Measurements from ENCODE around the gene ACLY.
"Not testable (repeated sequence)": the region's sequence is repeated elsewhere in the genome, so short reads cannot be mapped to it uniquely, and the experiment has no call there.

Gene ACLY

DNA sequence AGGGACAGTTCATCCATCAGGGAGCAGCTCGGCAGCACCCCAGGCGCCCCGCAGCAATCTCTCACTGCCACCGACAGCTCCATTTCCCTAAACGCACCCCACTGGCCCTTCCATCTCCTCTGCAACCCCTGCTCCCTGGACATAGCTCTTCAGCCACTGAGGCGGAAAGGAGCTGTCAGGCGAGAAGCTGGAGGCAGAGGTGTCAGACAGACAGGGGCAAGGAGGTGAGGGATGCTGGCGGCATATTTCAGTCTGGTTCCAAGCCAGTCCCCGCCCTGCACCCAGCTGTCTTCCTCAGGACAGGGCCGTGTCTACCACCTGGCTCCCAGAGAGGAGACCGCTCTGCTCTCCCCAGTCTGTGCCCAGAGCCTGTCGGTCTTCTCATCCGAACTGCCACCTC is 9.7 kb downstream of the ACLY start:
- no peak for DNase-seq

DNA sequence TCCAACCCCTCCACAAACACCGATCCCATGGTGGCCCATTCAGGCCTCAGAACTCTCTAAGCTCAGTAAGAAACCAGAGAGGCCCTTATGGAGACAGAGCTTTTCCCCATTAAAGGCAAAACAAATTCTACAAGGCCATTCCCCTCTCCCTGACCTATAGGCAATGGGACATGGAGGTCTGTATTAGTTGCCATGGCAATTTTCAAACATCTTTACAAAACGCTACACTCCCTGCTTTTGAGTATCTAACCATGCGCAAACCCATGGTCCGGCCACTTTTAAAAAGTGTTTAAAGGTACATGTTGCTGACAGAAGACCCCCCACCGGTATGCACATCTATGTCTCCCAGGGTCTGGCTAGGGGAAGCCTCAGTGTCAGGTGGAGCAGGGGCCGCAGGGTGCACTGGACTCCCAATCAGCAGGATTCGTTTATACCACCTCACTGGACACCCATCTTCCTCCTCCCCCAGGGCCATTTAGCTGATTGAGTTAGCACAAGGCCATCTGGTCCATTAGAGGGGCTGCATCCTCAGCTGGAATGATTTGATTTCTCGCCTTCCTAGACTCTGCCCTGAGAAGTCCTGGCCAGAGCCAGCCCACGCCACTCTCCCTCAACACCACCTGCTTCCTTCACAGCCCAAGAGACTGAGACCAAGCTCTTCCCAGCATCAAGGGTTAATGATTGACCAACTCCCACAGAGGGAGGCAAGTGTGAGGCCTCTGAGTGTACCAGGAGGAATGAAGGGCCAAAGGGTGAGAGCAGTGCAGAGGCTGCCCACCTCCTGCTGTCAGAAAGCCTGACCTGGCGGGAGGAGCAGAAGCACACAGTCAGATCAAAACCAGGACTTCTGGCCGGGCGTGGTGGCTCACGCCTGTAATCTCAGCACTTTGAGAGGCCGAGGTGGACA is 10.9 kb downstream of the ACLY start:
- DNase-seq: no peak

DNA sequence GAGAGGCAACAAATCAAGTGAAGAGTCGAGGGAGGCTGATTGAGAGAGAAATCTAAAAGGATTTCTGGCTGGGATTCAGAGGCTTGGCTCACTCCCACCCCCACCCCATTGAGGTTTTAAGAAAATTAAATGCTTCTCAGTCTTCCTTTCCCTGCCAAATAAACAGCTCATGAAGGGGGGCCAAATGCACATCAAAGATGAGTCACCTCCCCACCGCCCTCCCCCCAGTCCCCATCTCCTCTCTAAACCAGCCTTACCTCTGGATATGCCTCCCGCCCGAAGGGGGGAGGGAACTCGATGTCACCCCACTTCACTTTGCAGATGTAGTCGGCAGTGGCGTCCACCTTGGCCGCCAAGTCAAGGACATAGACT is 11.6 kb downstream of the ACLY start:
- peak; percentile 99 for DNase-seq

DNA sequence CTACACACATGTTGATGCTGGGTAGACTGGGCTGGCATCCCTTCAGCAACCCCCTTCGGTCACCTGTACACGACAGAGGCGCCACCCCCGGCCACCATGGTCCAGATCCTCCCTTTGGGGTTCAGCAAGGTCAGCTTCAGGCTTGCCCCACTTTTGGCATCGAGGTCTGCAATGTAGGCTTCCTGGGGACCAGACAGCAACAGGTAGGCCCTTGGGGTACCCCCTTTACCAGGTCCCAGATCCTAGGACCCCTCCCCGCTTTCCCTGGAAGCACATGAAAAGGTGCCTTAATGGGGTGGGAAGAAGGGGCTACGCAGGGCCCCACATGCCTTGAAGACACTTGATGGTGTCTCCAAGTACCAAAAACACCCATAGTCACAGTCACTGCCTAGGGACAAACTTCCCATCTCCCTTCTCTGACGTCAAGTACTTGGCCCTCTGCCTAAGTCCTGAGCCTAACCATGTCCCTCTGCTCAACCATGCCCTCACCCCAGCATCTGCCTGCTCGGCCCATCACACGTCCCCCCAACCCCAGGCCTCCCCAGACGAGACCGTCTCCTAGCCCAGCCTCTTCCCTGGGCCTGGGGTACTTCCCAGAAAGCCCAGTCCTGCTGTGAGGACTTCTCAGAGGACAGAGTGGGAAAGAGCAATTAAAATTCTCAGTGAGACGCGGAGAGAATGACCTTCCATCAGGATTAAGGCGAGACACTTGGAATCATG is 12.1 kb downstream of the ACLY start:
- DNase-seq: peak; percentile 99

DNA sequence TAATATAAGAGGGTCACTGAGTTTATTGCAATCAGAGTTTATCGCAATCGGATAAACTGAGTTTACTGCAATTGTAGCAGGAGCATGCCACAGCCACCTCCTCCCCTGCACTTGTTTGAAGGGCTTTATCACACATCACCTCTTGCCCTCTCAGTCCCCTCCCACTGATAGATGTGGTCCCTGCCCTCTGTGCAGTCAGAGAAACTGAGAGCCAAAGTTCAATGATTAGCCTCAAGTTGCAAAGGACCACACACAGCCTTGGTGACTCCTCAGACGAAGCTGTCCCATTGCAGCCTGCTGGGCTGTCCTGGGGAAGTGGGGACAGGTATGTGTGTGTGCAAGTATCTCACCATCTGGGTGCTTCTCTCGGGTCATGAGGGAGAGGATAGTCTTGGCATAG is 13.6 kb downstream of the ACLY start:
- no peak for DNase-seq

DNA sequence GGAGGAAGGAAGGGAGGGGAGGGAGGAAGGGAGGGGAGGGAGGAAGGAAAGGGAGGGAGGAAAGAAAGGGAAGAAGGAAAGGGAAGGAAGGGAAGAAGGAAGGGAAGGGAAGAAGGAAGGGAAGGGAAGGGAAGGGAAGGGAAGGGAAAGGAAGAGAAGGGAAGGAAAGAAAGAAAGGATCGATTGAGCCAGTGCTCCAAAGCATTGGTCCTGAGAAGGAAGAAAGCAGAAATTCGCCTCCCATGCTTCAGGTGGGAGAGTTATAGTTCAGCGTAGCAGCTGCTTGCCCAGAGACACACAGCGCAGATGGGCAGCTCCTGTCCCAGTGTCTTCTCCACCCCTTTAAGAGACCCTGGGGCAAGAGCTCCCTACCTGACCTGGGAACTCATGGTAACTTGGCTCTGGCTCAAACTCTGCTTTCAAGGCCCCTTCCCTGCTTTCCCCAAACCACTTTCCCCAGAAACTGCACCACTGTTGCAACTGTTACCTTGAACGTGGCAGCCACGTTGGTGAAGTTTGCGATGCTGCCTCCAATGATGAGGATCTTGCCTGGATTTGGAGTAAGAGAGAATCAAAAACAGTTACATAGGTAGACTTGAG is 14.4 kb downstream of the ACLY start:
- no peak for DNase-seq

DNA sequence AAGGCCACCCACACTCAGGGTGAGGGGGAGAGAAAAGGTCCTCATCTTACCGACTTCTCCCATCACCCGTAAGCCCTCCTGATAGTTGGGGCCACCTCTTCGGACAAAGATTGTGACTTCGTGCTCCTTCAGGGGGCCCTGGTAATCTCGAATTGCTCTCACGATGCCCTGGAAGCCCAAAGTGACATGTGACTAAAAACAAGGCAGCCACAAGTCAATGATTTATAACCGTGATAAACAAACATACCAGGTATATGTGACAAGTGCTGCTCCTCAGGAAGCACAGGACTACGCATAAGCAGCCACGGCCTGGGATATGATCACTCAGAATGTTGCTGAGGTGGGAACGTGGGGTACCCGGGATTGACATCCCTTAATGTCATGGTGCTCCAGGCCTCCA is 17.1 kb downstream of the ACLY start:
- no peak for DNase-seq

DNA sequence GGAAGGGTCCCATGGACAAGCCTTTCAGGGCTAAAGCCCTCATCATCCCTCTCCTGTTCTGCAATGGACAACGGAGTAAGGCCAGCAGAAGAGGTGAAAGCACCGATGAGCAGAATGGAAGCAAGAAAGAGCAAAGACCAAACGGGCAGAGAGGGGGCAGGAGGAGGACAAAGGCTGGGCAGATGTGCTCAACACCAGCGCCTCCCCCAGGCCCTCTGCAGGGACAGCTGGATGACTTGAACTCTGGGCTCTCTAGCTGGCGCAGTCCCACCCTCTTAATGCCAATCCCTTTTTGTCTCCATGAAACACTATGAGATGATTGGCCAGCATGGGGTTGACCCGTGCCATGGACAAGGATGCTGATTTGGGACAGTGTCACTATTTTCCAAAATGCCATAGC is 22.0 kb downstream of the ACLY start:
- DNase-seq: no peak

DNA sequence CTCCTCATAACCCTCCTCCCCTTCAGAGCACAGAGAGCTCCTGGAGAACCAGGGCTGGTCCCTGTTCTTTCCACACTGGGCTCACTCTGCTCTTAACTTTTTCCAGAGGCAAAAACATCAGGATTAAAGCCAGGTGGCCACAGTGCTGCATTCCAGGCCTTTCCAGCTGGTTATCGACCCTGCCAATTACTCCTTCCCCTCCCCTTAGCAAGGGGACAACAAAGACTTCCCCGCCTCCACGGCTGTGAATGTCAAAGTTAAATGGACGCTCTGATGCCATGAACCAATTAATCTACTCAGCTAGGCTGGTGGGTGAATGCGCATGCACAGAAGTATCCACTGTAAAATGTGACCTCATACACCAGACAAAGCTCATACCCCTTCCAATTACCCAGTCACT is 23.1 kb downstream of the ACLY start:
- no peak for DNase-seq

DNA sequence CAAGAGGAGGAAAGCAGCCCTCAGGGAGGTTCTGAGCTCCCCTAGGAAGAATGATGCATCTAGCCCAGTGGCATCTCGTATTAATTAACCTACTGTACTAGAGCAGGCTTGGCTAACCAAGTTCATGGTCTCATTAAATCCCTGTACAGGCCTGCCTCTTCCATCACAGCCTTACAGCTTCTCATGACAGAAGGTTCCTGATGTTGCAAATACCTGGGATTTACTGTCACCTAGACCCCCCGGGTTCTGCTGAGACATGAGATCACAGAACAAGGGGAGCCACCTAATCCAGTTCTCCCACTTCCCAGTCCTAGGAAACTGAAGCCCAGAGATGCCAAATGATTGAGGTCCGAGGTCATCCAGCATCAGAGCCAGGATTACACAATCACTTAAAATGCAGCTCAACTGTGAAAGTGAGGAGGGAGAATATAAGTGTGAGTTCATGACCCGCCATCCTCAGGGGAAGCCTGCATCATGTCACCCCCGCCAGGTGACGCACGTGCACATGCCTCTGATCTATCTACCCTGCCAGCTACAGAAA is 23.9 kb downstream of the ACLY start:
- peak; percentile 15 for DNase-seq

DNA sequence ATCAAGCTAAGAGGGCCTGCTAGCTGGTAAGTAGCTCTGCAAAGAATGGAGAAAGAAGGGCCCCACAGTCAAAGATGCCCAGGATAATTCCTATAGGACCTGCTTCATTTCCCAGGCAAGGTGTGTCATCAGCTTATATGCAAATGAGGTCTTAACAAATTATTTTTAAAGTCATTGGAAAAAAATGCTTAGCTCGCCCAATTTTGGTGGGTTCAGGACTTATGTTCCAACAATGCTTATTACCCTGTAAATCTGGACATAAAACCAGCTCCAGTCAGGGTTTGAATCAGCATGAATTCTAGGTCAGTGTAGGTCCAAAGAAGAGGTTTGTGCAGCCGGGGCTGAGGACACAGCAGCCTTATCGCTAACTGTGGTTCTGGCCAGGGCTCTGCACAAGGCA is 25.4 kb downstream of the ACLY start:
- DNase-seq: no peak

DNA sequence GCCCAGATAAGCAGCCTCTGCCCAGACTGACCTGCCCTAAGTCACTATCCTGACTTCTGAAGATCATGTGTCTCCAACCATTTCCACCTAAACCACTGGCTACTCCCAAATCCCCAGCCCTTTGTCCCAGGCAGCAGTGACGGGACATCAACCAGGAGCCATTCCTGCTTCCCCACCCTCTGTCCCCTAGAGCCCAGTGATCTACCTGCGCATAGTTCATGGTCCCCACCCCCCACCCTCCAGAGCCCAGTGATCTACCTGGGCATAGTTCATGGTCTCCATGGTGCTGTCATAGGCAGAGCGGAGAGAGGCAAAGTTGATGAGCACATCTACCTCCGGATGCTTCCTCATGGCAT is 26.8 kb downstream of the ACLY start:
- no peak for DNase-seq

DNA sequence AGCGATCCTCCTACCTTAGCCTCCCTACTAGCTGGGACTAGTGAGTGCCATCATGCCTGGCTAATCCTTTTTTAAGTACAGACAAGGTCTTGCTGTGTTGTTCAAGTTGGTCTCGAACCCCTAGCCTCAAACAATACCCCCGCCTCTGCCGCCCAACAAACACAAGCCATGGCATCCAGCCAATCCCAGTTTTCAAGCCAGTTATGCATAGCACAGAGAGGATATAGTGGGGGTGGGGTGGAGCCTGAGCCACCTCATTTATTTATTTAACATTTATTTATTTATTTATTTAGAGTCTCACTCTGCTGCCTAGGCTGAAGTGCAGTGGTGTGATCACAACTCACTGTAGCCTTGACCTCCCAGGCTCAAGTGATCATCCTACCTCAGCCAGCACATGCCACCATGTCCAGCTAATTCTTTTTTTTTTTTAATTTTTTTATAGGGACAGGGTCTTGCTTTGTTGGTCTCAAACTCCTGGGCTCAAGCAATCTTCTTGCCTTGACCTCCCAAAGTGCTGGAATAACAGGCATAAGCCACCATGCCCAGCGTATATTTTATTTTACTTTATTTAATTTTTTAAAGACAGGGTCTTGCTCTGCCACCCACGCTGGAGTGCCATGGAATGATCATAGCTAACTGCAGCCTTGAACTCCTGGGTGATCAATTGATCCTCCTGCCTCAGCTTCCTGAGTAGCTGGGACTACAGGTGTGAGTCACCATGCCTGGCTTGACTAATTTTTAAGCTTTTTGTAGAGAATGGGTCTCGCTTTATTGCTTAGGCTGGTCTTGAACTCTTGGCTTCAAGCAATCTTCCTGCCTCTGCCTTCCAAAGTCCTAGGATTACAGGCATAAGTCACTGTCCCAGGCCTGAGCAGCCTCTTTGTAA is 27.4 kb downstream of the ACLY start:
- no peak for DNase-seq

DNA sequence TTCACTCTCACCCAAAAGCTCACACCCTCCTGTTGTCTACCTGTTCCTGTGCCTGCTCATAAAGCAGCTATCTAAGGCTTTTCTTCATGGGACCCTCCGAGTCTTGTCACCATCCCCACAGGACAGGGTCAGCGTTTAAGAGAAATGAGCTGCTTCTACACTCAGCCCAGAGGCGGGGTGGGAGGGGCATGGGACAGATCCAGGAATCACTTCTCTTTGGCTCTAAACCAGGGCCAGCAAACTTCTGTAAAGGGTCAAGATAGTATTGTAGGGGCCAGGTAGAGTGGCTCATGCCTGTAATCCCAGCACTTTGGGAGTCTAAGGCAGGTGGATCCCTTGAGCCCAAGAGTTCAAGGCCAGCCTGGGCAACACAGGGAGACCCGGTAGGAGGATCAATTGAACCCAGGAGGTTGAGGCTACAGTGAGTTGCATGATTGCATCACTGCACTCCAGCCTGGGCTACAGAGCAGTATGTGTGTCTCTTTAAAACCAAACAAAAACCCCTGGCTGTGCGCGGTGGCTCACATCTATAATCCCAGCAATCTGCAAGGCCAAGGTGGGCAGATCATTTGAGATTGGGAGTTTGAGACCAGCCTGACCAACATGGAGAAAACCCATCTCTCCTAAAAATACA is 30.3 kb downstream of the ACLY start:
- no peak for DNase-seq

DNA sequence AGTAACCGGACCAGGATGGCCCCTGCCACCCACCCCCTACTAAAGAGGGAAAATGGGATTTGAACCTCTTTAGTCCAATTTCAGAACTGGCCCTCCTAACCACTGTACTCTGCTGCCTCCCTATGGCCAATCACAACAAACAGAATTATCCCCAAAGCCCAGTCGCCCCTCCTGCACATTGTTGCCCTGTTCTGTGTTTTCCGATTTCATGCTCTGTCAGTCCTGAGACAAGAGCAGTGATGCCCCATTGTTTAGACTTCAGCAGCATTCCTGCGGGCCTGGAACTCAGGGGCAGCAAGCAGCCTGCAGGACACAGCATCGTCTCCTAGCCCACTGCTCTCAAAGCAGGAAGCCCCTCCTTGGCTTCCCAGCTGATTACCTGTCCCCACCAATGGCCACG is 33.0 kb downstream of the ACLY start:
- DNase-seq: no peak

DNA sequence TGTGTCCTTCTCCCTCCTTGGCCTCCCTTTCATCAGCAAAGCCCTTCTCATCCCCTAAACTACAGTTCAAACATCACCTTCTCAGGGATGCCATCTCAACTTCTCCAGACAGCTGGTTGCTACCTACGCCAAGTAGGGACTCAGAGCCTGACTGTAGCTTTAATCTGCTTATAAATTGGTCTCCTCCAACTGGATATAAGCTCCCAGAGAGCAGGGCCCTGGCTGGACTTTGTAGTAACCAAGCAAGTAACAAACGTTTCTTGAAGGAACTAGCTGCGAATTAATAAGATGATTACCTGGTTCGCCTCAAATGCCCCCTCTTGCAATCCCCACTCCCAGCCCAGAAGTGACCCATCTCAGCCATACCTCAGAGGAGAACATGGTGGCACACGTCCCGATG is 36.0 kb downstream of the ACLY start:
- no peak for DNase-seq

DNA sequence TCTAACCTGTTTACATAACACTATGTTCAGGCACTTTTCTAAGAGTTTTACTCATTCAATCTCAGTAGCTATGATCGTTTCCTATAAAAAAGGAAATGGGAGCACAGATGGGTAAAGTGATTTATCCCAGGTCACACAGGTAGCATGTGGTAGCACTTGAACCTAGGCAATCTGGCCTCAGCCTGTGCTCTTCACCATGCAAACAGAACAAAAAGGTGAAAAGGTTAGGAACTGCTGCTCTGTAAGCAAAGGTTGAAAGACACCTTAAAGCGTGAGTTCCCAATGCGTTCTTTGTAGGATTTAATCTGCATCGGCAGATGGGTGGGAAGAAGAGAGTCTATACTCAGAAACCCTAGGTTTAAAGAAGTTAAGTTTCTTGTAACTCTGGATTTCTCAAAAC is 38.6 kb downstream of the ACLY start:
- no peak for DNase-seq

DNA sequence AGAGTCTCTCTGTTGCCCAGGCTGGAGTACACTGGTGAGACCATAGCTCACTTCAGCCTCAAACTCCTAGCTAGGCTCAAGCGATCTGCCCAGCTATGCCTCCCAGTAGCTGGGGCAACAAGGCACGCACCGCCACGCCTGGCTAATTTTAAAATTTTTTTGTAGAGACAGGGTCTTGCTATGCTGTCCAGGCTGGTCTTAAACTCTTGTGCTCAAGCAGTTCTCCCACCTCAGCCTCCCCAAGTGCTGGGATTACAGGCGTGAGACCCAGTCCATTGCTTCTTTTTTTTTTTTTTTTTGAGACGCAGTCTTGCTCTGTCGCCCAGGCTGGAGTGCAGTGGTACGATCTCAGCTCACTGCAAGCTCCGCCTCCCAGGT is 44.5 kb downstream of the ACLY start:
- DNase-seq: not testable (repeated sequence)

DNA sequence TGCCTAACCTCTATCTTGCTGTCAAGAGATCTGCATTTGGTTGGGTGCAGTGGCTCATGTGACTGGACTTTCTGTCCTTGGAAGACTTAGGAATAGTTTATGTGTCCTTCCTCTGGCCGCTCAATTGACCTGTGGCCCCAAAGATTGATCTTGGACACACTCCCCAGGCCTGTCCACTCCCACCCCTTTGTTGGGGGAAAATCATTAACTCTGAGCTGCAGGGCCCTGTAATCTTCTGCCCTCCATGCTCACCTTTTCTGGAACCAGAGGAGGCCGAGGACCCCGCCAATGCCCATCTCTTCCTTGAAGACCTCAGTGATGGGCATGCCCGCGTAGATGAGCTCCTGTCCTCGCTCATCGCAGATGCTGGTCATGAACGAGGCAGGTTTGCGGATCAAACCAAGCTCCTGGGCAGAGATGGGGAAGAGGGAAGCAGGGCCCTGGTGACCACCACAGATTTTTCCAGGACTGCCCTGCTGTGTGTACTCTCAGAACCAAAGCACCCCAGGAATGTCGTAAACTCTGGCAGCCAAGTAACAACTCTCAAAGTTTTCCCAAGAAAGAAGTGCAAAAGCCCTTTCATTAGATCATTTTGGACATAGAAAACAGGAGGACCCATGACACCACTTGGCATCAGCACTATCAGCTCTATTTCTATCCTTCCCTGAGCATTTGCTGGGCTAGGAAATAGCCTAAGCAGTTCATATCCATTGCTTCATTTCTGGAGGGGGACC is 45.0 kb downstream of the ACLY start:
- no peak for DNase-seq

DNA sequence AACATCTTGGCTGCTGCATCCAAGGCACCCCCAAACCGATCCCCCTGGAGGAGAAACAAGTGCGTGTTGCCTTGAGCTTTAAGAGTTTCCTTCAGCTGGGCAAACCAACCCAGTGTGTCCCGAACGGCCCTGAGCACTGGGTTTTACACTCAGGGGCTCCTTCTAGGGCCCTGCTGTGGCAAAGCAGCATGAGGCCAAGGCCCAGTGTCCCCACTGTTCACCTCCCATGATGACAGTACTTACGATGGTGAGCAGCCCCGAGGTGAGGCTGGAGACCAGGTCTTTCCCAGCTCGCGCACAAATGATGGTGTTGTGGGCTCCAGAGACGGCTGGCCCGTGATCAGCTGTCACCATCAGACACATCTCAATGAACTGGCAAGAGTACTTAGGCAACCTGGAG is 47.0 kb downstream of the ACLY start:
- DNase-seq: no peak

DNA sequence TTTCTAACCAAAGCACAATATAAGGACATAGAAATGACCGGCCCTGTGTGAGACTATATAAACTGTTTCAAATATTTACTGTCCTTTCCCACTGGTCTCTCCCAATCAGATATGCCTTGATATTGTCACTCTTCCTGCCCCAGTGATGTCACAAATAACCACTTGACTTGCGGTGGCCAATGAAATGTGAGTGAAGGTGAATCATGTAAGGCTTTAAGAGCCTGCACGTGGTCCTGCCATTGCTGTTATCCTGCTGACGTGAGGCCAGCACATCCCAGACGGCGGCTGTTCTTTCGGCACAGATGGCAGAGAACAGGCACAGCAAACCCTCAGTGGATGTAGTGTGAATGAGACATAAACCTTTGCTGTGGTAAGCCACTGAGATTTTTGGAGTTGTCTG is 48.1 kb downstream of the ACLY start:
- no peak for DNase-seq

DNA sequence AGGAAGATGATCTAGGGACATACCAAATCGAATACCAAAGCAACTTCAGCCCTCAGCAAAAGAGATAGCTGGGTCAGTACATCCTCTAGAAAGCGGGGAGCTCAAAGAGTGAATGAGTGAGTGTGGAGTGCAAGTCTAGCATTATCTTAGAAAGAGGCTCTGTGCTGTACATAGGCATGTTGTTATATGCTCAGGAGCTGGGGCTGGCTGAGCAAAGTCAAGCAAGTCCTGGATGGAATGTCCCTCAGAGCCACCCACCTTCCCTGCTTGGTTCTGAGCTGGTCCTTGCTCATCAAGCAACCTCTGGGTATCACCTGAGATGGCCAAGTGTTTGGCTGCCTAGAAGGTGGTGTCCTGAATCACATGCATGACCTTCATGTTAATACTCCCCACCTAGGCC is 48.7 kb downstream of the ACLY start:
- no peak for DNase-seq
